ENCODE measurements around the gene NECTIN1.
"Not testable (repeated sequence)": the region's sequence is repeated elsewhere in the genome, so short reads cannot be mapped to it uniquely, and the experiment has no call there.

Gene NECTIN1

GRCh38 chr11:119618208-119618909 lies 110.6 kb downstream of the NECTIN1 start:
- DNase-seq (ENCODE audit: low read depth in 3 of 3): no peak

GRCh38 chr11:119617340-119617713 lies 111.7 kb downstream of the NECTIN1 start:
- no peak for DNase-seq (ENCODE audit: low read depth in 3 of 3)

DNA sequence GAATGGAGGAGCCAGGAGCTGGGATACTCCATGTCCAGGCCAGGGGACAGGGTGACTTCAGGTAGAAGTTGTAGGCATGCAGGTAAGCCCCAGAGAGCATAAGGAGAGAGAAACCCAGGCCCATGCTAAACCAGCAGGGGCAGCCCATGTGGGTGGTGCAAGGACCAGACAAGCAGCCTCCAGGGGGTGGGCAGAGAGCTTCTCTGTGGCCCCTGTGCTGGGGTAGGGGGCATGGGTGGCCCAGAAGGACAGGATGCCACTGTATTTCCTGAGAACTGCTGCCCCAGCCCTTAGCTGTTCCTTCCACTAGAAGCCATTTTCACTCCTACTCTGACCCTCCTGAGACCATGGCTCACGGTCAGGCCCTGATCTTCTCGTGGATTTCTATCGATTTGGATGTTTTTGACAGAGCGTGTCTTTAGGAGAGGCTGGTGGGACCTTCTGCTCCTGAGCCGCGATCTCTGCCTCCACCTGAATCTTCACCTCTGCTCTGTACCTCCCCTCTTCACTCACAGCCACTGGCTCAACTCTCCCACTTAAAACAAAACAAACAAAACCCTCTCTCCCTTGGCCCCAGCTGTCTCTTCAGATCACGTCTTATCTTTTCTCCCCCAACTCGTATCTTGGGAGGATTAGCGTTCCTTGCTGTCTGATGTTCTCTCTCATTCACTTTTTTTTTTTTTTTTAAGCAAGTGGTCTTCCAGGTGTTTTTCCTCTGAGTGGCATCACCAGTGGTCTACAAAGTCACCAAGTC lies 112.2 kb downstream of the NECTIN1 start:
- DNase-seq (ENCODE audit: low read depth in 3 of 3): no peak

DNA sequence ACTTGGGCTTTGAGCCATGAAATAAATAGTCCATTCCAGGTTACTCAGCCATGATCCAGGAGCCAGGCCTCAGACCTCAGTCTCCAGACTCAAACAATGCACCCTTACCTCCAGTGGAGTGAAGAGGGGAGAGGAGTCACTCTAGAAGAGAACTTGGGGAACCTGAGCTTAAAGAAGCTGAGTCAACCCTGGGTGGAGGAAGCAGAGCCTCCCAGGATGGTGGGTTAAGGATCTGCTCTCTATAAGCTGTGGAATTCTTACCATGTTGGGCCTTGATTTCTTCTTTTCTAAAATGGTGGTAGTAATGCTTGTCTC lies 113.2 kb downstream of the NECTIN1 start:
- DNase-seq (ENCODE audit: low read depth in 3 of 3): no peak

DNA sequence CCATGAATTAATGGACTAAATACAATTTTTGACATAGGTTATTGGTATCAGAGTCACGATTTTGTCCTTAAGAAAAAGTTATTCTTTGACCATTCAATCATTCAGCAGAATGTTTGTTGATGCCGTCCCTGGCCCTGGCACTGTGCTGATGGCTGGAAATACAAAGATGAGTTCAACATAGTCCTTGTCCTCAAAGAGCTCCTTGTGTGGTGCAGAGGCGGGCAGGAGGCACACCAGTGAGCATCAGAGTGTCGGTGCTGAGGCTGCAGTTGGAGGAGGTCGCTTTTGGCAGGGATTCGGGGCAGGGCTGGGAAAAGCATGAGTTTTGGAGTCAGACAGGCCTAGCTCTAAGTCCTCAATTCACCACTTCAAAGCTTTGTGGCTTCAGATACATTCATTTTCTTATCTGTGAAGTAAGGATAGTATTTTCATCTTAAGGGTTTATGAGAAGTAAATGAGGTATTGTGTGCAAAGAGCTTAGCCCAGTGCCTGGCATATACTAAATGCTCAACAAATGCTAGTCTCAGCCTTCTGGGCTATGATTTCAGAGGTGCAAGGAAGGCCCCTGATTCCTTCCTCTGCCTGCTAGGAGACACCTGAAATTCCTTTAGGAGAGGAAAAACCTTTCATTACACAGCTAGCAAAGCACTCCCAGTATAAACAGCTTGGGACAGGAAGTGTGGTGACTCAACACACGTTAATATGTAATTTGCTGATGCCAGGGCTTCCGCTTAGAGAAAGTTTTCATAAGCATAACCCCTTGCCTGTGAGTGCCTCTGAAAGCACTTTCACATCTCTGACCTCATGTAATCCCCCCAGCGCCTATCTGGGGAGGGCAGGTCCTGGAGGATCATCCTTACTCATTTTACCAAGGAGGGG lies 113.8 kb downstream of the NECTIN1 start:
- no peak for DNase-seq (ENCODE audit: low read depth in 3 of 3)

- no peak for DNase-seq (ENCODE audit: low read depth in 3 of 3)
These were observed 114.6 kb downstream of the NECTIN1 start for GRCh38 chr11:119614222-119615002.

DNA sequence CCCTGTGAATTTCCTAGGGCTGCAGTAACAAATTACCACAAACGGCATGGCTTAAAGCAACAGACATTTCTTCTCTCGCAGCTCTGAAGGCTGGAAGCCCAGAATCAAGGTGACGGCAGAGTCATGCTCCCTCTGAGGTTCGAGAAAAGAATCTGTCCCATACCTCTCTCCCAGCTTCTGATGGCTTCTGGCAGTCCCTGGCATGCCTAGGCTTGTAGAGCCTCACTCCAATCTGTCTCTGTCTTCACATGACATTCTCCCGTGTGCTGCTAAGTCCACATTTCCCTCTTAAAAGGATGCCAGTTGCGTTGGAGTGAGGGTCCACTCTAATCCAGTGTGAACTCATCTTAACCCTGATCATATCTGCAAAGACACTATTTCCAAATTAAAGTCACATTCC lies 116.2 kb downstream of the NECTIN1 start:
- DNase-seq (ENCODE audit: low read depth in 3 of 3): no peak

GRCh38 chr11:119610836-119611426 lies 118.1 kb downstream of the NECTIN1 start:
- DNase-seq (ENCODE audit: low read depth in 3 of 3): no peak

GRCh38 chr11:119608781-119609180 lies 120.2 kb downstream of the NECTIN1 start:
- DNase-seq (ENCODE audit: low read depth in 3 of 3): no peak

GRCh38 chr11:119608201-119608600 lies 120.8 kb downstream of the NECTIN1 start:
- no peak for DNase-seq (ENCODE audit: low read depth in 3 of 3)

- DNase-seq (ENCODE audit: low read depth in 3 of 3): no peak
These were observed 121.3 kb downstream of the NECTIN1 start for GRCh38 chr11:119607726-119608125.

- no peak for DNase-seq (ENCODE audit: low read depth in 3 of 3)
These were observed 123.8 kb downstream of the NECTIN1 start for GRCh38 chr11:119605137-119605665.

DNA sequence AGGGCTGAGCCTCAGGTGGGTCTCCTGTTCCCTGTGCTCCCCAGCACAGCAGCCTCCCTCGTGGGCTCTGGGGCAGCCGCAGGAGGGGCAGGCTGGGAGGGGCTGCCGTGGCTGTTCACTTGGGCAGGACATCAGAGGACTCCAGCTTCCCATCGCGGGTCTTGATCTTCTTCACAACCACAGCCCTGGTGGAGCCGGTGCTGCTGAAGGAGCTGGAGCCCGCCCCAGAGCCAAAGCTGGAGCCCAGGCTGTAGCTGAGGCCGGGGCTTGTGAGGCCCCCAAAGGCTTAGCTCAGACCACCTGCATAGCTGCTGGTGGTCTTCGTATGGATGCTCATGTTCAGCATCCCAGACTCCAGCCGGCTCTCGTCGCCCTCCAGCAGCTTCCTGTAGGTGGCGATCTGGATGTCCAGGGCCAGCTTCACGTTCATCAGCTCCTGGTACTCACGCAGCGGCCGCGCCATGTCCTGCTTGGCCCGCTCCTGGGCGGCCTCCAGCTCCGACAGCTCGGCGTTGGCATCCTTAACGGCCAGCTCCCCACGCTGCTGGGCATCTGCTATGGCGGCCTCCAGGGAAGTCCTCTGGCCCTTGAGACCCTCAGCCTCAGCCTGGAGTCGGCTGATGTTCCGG lies 126.1 kb downstream of the NECTIN1 start:
- DNase-seq (ENCODE audit: low read depth in 3 of 3): no peak

GRCh38 chr11:119599864-119600541 lies 129.0 kb downstream of the NECTIN1 start:
- no peak for DNase-seq (ENCODE audit: low read depth in 3 of 3)

GRCh38 chr11:119595941-119596340 lies 133.1 kb downstream of the NECTIN1 start:
- not testable (repeated sequence) for DNase-seq (ENCODE audit: low read depth in 3 of 3)

- DNase-seq (ENCODE audit: low read depth in 3 of 3): no peak
These were observed 134.3 kb downstream of the NECTIN1 start for GRCh38 chr11:119594639-119595249.

DNA sequence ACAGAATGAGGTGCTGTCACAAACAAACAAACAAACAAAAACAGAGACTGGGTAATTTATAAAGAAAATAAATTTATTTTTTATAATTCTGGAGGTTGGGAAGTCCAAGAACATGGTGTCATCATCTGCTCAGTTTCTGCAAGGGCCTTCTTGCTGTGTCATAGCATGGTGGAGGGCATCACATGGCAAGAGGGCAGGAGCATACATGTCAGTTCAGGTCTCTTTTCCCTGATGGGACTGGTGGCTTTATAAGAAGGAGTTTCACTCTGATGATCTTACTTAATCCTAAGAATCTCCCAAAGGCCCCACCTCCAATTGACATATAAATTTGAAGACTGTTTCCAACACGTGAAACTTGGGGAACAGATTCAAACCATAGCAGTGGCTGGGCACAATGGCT lies 135.7 kb downstream of the NECTIN1 start:
- no peak for DNase-seq (ENCODE audit: low read depth in 3 of 3)

DNA sequence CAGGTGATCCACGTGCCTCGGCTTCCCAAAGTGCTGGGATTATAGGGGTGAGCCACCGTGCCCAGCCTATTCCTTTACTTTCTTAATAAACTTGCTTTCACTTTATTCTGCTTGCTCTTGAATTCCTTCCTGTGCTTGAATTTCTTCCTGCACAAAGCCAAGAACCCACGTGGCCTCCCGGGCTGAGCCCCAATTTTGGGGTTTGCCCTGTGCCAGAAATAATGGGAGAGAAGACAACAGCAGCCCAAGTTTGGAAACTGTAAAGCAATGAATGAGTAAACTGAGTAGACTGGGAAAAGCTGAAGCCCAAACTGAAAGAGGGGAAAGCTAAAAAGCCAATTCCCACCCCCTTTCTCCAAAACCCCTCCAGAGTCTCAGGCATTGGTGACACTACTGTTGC lies 136.4 kb downstream of the NECTIN1 start:
- no peak for DNase-seq (ENCODE audit: low read depth in 3 of 3)

GRCh38 chr11:119591836-119592310 lies 137.1 kb downstream of the NECTIN1 start:
- no peak for DNase-seq (ENCODE audit: low read depth in 3 of 3)
